IMR-90 (cell line): Measurements from ENCODE around the gene TBX10. TPM values are rescaled to one million over a fixed set of nuclear protein-coding genes. Genes with fewer than 3 reads are reported as not detected.

ENCODE experiments used
- ATAC-seq: fragments of 200-7000 bp; cut with Tn5 transposase; 2 replicates; pipeline ENCODE4 v1.9.1; 2020; ENCODE audit warnings: low read depth, mild to moderate bottlenecking, moderate library complexity
- BruUV-seq: library from RNA; stranded (reverse); fragments of 400-500 nt; replicated peaks from 2 replicates; lab custom pipeline; 2021; lab: Mats Ljungman, UMichigan
- CTCF ChIA-PET: fragments of 300-600 bp; formaldehyde crosslinking; extraction: SDS; loops from one replicate; lab custom pipeline; 2021; ENCODE audit warnings: antibody characterized with exemption; lab: Yijun Ruan, JAX
- POLR2A ChIA-PET: fragments of 300-600 bp; sonication (Branson Sonifier 250); formaldehyde crosslinking; loops from one replicate; lab custom pipeline; 2022; ENCODE audit warnings: antibody characterized with exemption; ENCODE audit not compliant: unreplicated experiment; lab: Charles Lee
- DNase-seq: peaks from one replicate; pipeline ENCODE4 v3.0.0; 2013
- H2AFZ ChIP-seq: replicated peaks from 2 replicates; pipeline ENCODE3; 2013; ENCODE audit warnings: low read length, mild to moderate bottlenecking; ENCODE audit not compliant: poor library complexity
- H2AK5ac ChIP-seq: 2 replicates; pipeline ENCODE4 v1.6.1; 2013; ENCODE audit warnings: low read depth, low read length, inconsistent platforms
- H2AK9ac ChIP-seq: replicated peaks from 2 replicates; pipeline ENCODE3; 2013; ENCODE audit warnings: mild to moderate bottlenecking, low read depth, low read length, moderate library complexity; ENCODE audit not compliant: poor library complexity
- H2BK120ac ChIP-seq: 2 replicates; pipeline ENCODE4 v1.6.1; 2013; ENCODE audit warnings: low read depth, low read length, inconsistent platforms
- H2BK15ac ChIP-seq: 3 replicates; pipeline ENCODE4 v1.6.1; 2013; ENCODE audit warnings: low read depth, low read length, inconsistent platforms
- H2BK20ac ChIP-seq: 2 replicates; pipeline ENCODE4 v1.6.1; 2013; ENCODE audit warnings: low read depth, mild to moderate bottlenecking, inconsistent platforms, low read length, moderate library complexity
- H2BK5ac ChIP-seq: 2 replicates; pipeline ENCODE4 v1.6.1; 2013; ENCODE audit warnings: mild to moderate bottlenecking, low read depth, low read length, inconsistent platforms; ENCODE audit not compliant: poor library complexity, severe bottlenecking
- H3K14ac ChIP-seq: replicated peaks from 2 replicates; pipeline ENCODE4 v1.6.1; 2013; ENCODE audit warnings: low read depth, low read length, inconsistent platforms
- H3K18ac ChIP-seq: 2 replicates; pipeline ENCODE4 v1.6.1; 2013; ENCODE audit warnings: low read depth, low read length, control low read depth
- H3K23ac ChIP-seq: 2 replicates; pipeline ENCODE4 v1.6.1; 2013; ENCODE audit warnings: low read depth, low read length, inconsistent platforms
- H3K27ac ChIP-seq: 2 replicates; pipeline ENCODE4 v1.5.1; 2013; ENCODE audit warnings: mild to moderate bottlenecking, control low read depth, low read length; ENCODE audit not compliant: insufficient read depth
- H3K27me3 ChIP-seq: 2 replicates; pipeline ENCODE4 v1.6.1; 2013; ENCODE audit warnings: low read length; ENCODE audit not compliant: control insufficient read depth, insufficient read depth
- H3K36me3 ChIP-seq: 2 replicates; pipeline ENCODE4 v1.6.1; 2013; ENCODE audit warnings: low read length, mixed read lengths; ENCODE audit not compliant: control insufficient read depth, insufficient read depth
- H3K4ac ChIP-seq: 2 replicates; pipeline ENCODE4 v1.6.1; 2013; ENCODE audit warnings: low read depth, low read length, inconsistent platforms
- H3K4me1 ChIP-seq: 2 replicates; pipeline ENCODE4 v1.6.1; 2013; ENCODE audit warnings: low read length, mixed read lengths; ENCODE audit not compliant: control insufficient read depth, insufficient read depth
- H3K4me2 ChIP-seq: 2 replicates; pipeline ENCODE4 v1.6.1; 2013; ENCODE audit warnings: low read depth, mild to moderate bottlenecking, control low read depth, low read length, moderate library complexity
- H3K4me3 ChIP-seq: 2 replicates; pipeline ENCODE4 v1.5.1; 2013; ENCODE audit warnings: low read depth, mild to moderate bottlenecking, control low read depth, low read length, moderate library complexity; ENCODE audit not compliant: insufficient read depth
- H3K56ac ChIP-seq: 2 replicates; pipeline ENCODE4 v1.6.1; 2013; ENCODE audit warnings: low read length, inconsistent platforms; ENCODE audit not compliant: insufficient read depth; ENCODE audit errors: extremely low read depth
- H3K79me1 ChIP-seq, 2 experiments: 2 replicates each; pipeline ENCODE4 v1.6.1; 2013; ENCODE audit warnings: low read length in 2 of 2, inconsistent platforms in 1 of 2, low read depth in 1 of 2
- H3K9ac ChIP-seq: 2 replicates; pipeline ENCODE4 v1.6.1; 2013; ENCODE audit warnings: low read depth, low read length, control low read depth
- H3K9me1 ChIP-seq: 2 replicates; pipeline ENCODE4 v1.6.1; 2013; ENCODE audit warnings: low read length, inconsistent platforms; ENCODE audit not compliant: insufficient read depth
- H3K9me3 ChIP-seq: 2 replicates; pipeline ENCODE4 v1.6.1; 2013; ENCODE audit warnings: low read length; ENCODE audit not compliant: control insufficient read depth, insufficient read depth
- H4K20me1 ChIP-seq: 2 replicates; pipeline ENCODE4 v1.6.1; 2013; ENCODE audit warnings: low read length, inconsistent platforms; ENCODE audit not compliant: insufficient read depth
- H4K5ac ChIP-seq: 2 replicates; pipeline ENCODE4 v1.6.1; 2013; ENCODE audit warnings: mild to moderate bottlenecking, low read depth, low read length, control low read depth
- H4K8ac ChIP-seq, 2 experiments: 2 replicates each; pipeline ENCODE4 v1.6.1; 2013; ENCODE audit warnings: low read depth in 2 of 2, low read length in 2 of 2, control low read depth in 1 of 2, inconsistent platforms in 1 of 2
- H4K91ac ChIP-seq: 2 replicates; pipeline ENCODE4 v1.6.1; 2013; ENCODE audit warnings: low read depth, low read length, inconsistent platforms; ENCODE audit not compliant: insufficient read depth
- BHLHE40 ChIP-seq: fragments of 150-350 bp; IDR thresholded peaks from 2 replicates; pipeline ENCODE4 v1.6.1; 2016; ENCODE audit warnings: mild to moderate bottlenecking, low read depth, low read length
- CTCF ChIP-seq: conservative IDR thresholded peaks from 2 replicates; pipeline ENCODE4 v1.5.1; 2012; ENCODE audit warnings: mild to moderate bottlenecking, low read depth, low read length, improper control_type of control experiment
- FOS ChIP-seq: fragments of 150-350 bp; IDR thresholded peaks from 2 replicates; pipeline ENCODE4 v1.6.1; 2016; ENCODE audit warnings: low read depth, low read length
- MAZ ChIP-seq: IDR thresholded peaks from 2 replicates; pipeline ENCODE4 v1.6.1; 2012; ENCODE audit warnings: low read depth, mild to moderate bottlenecking, low read length, improper control_type of control experiment, moderate library complexity, borderline replicate concordance
- MXI1 ChIP-seq: IDR thresholded peaks from 2 replicates; pipeline ENCODE4 v1.6.1; 2012; ENCODE audit warnings: low read depth, mild to moderate bottlenecking, low read length, moderate library complexity, borderline replicate concordance
- NFE2L2 ChIP-seq: fragments of 150-350 bp; IDR thresholded peaks from 2 replicates; pipeline ENCODE4 v1.6.1; 2016; ENCODE audit warnings: low read depth, mild to moderate bottlenecking, low read length
- POLR2A ChIP-seq: IDR thresholded peaks from 2 replicates; pipeline ENCODE4 v1.6.1; 2012; ENCODE audit warnings: mild to moderate bottlenecking, low read depth, low read length
- RAD21 ChIP-seq: IDR thresholded peaks from 2 replicates; pipeline ENCODE4 v1.6.1; 2012; ENCODE audit warnings: low read length, improper control_type of control experiment
- RCOR1 ChIP-seq: IDR thresholded peaks from 2 replicates; pipeline ENCODE4 v1.6.1; 2012; ENCODE audit warnings: mild to moderate bottlenecking, low read length, improper control_type of control experiment; ENCODE audit not compliant: insufficient replicate concordance
- RFX5 ChIP-seq: IDR thresholded peaks from 2 replicates; pipeline ENCODE4 v1.8.0; 2012; ENCODE audit warnings: low read depth, mild to moderate bottlenecking, low read length, moderate library complexity
- SMC3 ChIP-seq: fragments of 150-350 bp; IDR thresholded peaks from 2 replicates; pipeline ENCODE4 v1.6.1; 2016; ENCODE audit warnings: low read depth, mild to moderate bottlenecking, antibody characterized with exemption, low read length, moderate library complexity
- WGBS, 2 experiments: methylation state at CpG; one replicate each; pipeline versions ENCODE4 v1.1.5 to v1.1.7; 2013; ENCODE audit warnings: missing lambda C conversion rate in 2 of 2; ENCODE audit not compliant: insufficient read length in 1 of 2; ENCODE audit errors: extremely low coverage in 2 of 2; 5-methylcytosine and 5-hydroxymethylcytosine counted together
- dilution Hi-C: fragments of 300-500 bp; cut with HindIII; formaldehyde crosslinking; loops from one replicate; pipeline ENCODE4 v1.14.3; 2018; ENCODE audit warnings: low sequenced_read_pairs; ENCODE audit not compliant: unreplicated experiment
- in situ Hi-C: fragments of 300-500 bp; cut with MboI; formaldehyde crosslinking; loops from 3 replicates; pipeline ENCODE4 v1.14.3; 2019; ENCODE audit warnings: low sequenced_read_pairs, inconsistent platforms, mixed read lengths
- intact Hi-C: fragments of 100-400 bp; cut with micrococcal nuclease; formaldehyde crosslinking; loops from 2 replicates; pipeline ENCODE4 v1.10.0; 2022
- polyA plus RNA-seq, 3 experiments: library from polyadenylated mRNA; depleted of rRNA; stranded (reverse); fragments of >200 nt; gene quantifications; 2 replicates each; pipeline ENCODE4 v1.2.3, GENCODE V29; 2012; ENCODE audit warnings: low replicate concordance in 1 of 3
- total RNA-seq: library from RNA; depleted of rRNA; stranded (reverse); fragments of >200 nt; gene quantifications from 2 replicates; pipeline ENCODE4 v1.2.3, GENCODE V29; 2012
- TF ChIP-seq, protein P1 (sequence below): fragments of 150-350 bp; IDR thresholded peaks from 2 replicates; pipeline ENCODE4 v1.6.1; 2017; ENCODE audit warnings: mild to moderate bottlenecking, antibody characterized with exemption, low read length, low read depth

TBX10 gene
- total and polyA plus RNA-seq, 2 of the 4 experiments (the other 2 are of a cell fraction) = not detected

GRCh38 chr11:67617243-67617953 is 22.2 kb downstream of the TBX10 start:
- no peak overlapping the region for H3K18ac ChIP-seq
- no peak overlapping the region for H3K56ac ChIP-seq
- H3K14ac ChIP-seq = no peak overlapping the region
- no peak overlapping the region for H3K23ac ChIP-seq
- in situ Hi-C loops = no loop called here
- no peak for DNase-seq
- no peaks in the 10 kb centered on the region for H3K9me3 ChIP-seq
- H2AK9ac ChIP-seq = no peak overlapping the region
- H2BK5ac ChIP-seq = no peak overlapping the region
- ChIA-PET CTCF (interaction anchor here (0.9 kb wide), 1 partner anchor 12 kb away, joined by 4 read pairs; the partner anchor contains the start of gene NUDT8), POLR2A (no interaction called here)
- H2AFZ ChIP-seq = no peak overlapping the region
- H2BK15ac ChIP-seq = no peak overlapping the region
- no peak overlapping the region for H4K5ac ChIP-seq
- no peak overlapping the region for H2AK5ac ChIP-seq
- H3K27me3 ChIP-seq = peaks cover 20% of the 10 kb centered on the region
- no peak overlapping the region for H3K27ac ChIP-seq
- H4K91ac ChIP-seq = no peak overlapping the region
- no peak overlapping the region for H2BK120ac ChIP-seq
- H3K4me1 ChIP-seq = no peaks in the 10 kb centered on the region
- H4K8ac ChIP-seq = no peak overlapping the region
- H3K4ac ChIP-seq = no peak overlapping the region
- ATAC-seq = no peak
- H3K9ac ChIP-seq = no peak overlapping the region
- intact Hi-C loops = no loop called here
- H3K4me2 ChIP-seq = no peak overlapping the region
- no TSS peak for BruUV-seq
- peaks cover 8% of the 10 kb centered on the region for H3K36me3 ChIP-seq
- TF ChIP-seq RAD21 = no peak
- TF ChIP-seq FOS = no peak
- TF ChIP-seq, protein P1, sequence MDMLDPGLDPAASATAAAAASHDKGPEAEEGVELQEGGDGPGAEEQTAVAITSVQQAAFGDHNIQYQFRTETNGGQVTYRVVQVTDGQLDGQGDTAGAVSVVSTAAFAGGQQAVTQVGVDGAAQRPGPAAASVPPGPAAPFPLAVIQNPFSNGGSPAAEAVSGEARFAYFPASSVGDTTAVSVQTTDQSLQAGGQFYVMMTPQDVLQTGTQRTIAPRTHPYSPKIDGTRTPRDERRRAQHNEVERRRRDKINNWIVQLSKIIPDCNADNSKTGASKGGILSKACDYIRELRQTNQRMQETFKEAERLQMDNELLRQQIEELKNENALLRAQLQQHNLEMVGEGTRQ = no peak
- TF ChIP-seq SMC3 = no peak
- no peak for TF ChIP-seq POLR2A
- TF ChIP-seq NFE2L2 = no peak
- TF ChIP-seq BHLHE40 = no peak
- TF ChIP-seq MXI1 = no peak
- no peak for TF ChIP-seq CTCF
- no peak for TF ChIP-seq RFX5
- no peak for TF ChIP-seq MAZ
- no peak for TF ChIP-seq RCOR1
- no peaks in the 10 kb centered on the region for H3K9me1 ChIP-seq
- WGBS, 2 experiments = no CpG with 5 or more reads among the region's 7 CpGs
- dilution Hi-C loops = no loop called here
- no peaks in the 10 kb centered on the region; the same call in 1 of the 2 replicates for H4K20me1 ChIP-seq
- H3K4me3 ChIP-seq = no peak overlapping the region
- no peaks in the 10 kb centered on the region for H3K79me1 ChIP-seq
- no peak overlapping the region for H2BK20ac ChIP-seq
